GM18873 (cell line): ENCODE results near the gene TM4SF20.
"Not testable (repeated sequence)": the region's sequence is repeated elsewhere in the genome, so short reads cannot be mapped to it uniquely, and the experiment has no call there.

ENCODE experiments used
- ATAC-seq: cut with Tn5 transposase; IDR thresholded peaks from one replicate; pipeline ENCODE4 v1.9.1; 2021; ENCODE audit warnings: mild to moderate bottlenecking, moderate library complexity, moderate number of reproducible peaks; ENCODE audit not compliant: unreplicated experiment, low FRiP score

The TM4SF20 gene

GRCh38 chr2:227398684-227399670 lies 19.9 kb upstream of the TM4SF20 start:
- no peak for ATAC-seq

- no peak for ATAC-seq
These were observed 18.5 kb upstream of the TM4SF20 start for GRCh38 chr2:227397562-227397961.

GRCh38 chr2:227395556-227395955 lies 16.4 kb upstream of the TM4SF20 start:
- no peak for ATAC-seq

GRCh38 chr2:227394401-227394800 lies 15.3 kb upstream of the TM4SF20 start:
- ATAC-seq = no peak

- no peak for ATAC-seq
These were observed 11.6 kb upstream of the TM4SF20 start for GRCh38 chr2:227390468-227391256.

- no peak for ATAC-seq
These were observed 10.6 kb upstream of the TM4SF20 start for GRCh38 chr2:227389661-227390060.

GRCh38 chr2:227389231-227389630 lies 10.1 kb upstream of the TM4SF20 start:
- no peak for ATAC-seq

GRCh38 chr2:227388537-227389011 lies 9.5 kb upstream of the TM4SF20 start:
- ATAC-seq = no peak

GRCh38 chr2:227387583-227387982 lies 8.5 kb upstream of the TM4SF20 start, which contains the start of gene SCYGR1:
TSS of gene SCYGR1 (minus strand) at chr2:227387949. CDS start at chr2:227387949, 0 bp downstream.
- not testable (repeated sequence) for ATAC-seq

- no peak for ATAC-seq
These were observed 7.5 kb upstream of the TM4SF20 start for GRCh38 chr2:227386630-227387029.

- ATAC-seq = no peak
These were observed 4.6 kb upstream of the TM4SF20 start for GRCh38 chr2:227383686-227384085.

GRCh38 chr2:227382241-227382835 lies 3.2 kb upstream of the TM4SF20 start:
- ATAC-seq = not testable (repeated sequence)

GRCh38 chr2:227378371-227378782 lies 729 bp downstream of the TM4SF20 start:
- ATAC-seq = no peak

GRCh38 chr2:227377467-227378351 lies 1.4 kb downstream of the TM4SF20 start:
- no peak for ATAC-seq

GRCh38 chr2:227376656-227377396 lies 2.3 kb downstream of the TM4SF20 start:
- no peak for ATAC-seq

GRCh38 chr2:227374158-227374557 lies 4.9 kb downstream of the TM4SF20 start:
- ATAC-seq = no peak

- no peak for ATAC-seq
These were observed 5.7 kb downstream of the TM4SF20 start for GRCh38 chr2:227373389-227373788.

GRCh38 chr2:227370791-227371312 lies 8.3 kb downstream of the TM4SF20 start:
- no peak for ATAC-seq

GRCh38 chr2:227370092-227370491 lies 9.0 kb downstream of the TM4SF20 start:
- ATAC-seq = no peak
